IPS-NIHi11 (cell line): ENCODE results near the gene MTHFD1.

Experiments
- DNase-seq: peaks from one replicate; pipeline ENCODE4 v3.0.0; 2012; ENCODE audit warnings: mixed read lengths, low spot score

Gene MTHFD1

DNA sequence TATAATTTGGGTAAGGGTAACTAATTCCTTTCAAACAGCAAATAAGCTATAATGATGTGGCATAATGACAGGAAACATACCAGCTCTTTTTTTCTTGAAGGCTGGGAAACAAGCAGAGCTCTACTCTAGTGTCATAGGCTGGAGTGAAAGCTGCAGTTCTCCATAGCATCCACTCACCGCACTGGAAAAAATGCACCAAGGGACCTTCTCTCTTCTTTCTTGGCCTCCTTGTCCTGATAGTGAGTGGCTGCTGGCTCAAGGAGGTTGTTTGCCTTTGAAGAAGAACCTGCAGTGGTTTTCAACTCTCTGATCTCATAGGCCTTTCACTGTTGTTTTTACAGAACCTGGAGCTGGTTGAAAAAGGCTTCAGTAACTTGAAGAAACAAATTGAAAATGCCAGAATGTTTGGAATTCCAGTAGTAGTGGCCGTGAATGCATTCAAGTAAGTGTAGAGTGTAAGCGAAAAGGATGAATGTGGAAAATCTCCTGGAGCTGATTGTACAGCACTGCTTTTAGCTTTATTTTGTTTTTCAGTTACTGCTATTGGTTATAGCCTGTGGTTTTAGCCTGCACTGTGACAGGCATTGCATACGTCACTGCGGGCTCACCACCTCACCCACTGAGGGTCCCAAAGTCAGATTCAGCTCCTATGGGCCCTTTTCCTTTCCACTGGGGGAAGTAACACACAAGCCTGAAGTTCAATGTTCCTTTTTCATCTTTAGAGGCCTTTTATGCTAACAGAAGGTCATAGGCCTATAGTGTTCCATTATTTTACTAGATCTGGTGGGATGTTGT lies 59.9 kb downstream of the MTHFD1 start:
- DNase-seq = no peak

DNA sequence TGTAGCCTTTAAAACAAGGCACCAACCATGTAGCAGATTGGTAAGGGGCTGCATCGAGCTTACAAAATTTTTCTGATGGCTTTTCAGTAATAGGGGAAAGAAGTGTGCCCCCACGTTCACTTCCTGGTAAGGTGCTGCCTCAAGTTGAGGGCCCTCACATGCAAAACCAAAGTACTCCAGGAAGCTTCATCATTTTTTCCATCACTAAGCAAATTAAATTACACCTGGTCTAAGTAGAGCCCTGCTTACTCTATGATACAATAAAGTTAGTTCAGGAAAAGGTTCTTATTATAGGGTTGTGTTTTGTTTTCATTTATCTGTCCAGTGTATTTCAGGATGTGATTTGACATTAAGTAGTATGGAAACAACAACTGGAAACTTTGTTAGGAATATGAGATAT lies 62.1 kb downstream of the MTHFD1 start:
- no peak for DNase-seq

DNA sequence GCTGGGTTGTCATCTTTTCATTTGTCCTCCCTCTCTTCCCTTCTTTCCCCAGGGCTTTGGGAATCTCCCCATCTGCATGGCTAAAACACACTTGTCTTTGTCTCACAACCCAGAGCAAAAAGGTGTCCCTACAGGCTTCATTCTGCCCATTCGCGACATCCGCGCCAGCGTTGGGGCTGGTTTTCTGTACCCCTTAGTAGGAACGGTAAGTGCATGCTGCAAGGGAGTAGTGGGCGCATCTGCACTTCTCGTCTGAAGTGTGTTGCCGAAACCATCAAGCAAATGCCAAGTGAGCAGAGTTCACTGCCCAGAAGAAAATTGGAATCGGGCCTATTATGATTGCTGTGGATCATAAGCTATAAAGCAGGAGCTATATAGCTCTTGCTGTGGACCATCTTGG lies 66.5 kb downstream of the MTHFD1 start:
- no peak for DNase-seq

DNA sequence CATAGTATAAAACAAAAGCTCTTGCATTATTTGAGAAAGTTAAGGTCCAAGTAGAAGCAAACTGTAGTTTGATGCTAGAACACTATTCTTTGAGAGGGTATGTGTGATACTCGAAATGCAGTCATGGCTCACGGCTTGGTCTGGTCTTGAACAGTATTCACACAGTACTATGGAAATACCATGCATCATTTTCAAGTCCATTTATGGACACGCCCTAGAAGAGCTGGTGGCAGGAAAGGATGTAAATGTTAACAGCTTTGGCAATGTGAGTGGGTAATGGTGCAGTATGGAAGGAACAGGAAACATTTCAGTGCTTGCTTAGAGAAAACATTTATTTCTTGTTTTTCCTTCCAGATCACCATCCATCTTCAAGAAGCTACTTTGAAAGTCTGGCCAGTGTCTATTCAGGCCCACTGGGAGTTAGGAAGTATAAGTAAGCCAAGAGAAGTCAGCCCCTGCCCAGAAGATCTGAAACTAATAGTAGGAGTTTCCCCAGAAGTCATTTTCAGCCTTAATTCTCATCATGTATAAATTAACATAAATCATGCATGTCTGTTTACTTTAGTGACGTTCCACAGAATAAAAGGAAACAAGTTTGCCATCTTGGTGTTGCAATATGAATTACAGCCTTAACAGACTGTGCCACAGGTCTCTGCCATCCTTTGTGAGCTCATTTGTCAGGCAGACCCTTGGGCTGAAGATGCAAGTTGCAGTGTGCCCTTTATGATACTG lies 71.4 kb downstream of the MTHFD1 start:
- DNase-seq = no peak

- no peak for DNase-seq
Observed at GRCh38 chr14:64461221-64461620, 73.1 kb downstream of the MTHFD1 start.

DNA sequence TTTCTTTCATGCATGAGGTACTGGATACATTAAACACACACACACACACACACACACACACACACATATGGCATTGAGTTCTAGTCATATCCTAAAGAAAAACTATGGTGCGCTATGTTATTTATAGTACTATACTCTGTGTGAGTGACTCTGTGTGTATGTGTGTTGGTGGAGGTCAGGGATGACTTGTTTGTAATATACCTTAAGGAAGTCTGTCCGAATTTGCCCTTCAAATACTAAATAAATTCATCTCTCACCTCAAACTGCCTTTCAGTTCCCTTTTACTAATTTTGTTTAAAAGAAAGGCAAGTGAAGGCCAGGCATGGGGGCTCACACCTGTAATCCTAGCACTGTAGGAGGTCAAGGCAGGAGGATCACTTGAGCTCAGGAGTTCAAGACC lies 75.0 kb downstream of the MTHFD1 start:
- DNase-seq = no peak

DNA sequence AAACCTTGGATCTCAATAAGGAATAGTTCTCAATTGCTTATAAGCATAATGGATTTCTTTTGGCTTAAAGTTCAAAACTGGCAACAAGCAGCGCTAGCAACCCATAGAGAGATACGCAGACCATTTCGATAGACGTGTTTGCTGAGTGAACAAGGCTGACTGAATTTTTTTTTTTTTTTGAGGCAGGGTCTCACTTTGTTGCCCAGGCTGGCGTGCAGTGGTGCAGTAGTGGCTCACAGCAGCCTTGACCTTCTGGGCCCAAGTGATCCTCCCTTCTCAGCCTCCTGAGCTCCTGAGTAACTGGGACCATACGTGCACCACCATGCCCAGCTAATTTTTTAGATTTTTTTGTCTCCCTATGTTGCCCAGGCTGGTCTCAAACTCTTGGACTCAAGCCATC lies 75.7 kb downstream of the MTHFD1 start:
- no peak for DNase-seq

- peak; percentile 41 for DNase-seq
Observed at GRCh38 chr14:64464651-64465050, 76.5 kb downstream of the MTHFD1 start.

DNA sequence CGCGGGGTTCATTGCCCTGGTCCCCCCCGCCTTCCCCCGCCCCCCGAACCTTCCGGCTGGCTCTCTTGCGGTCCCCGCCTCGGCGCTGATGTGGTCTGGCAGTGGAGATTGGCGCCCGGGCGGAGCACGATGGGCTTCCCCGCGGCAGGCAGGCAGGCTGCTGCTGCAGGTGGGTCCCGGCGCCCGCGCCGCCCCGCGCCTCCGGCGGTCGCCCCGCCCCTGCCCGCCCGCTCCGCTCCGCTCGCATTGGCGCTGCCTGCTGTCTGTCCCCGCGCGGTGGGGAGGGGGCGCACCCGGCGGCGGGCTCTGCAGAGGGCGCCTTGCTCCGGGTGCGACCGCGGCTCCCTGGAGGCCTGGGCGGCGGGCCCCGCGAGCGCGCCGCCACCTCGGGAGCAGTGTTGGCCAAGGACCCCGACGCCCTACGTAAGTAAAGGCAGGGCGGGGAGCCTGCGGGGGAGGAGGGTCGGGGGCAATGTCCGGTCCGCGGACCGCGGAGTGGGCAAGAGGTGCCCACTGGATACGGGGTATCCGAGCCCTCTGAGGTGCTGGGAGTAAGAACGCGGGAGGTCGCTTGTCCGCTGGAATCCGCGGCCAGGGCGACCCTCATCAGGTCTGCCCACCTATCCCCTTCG lies 77.2 kb downstream of the MTHFD1 start, which contains the start of gene AKAP5:
Gene AKAP5 (plus strand): TSS at position 309 of the 632 bp plus-strand sequence. CDS start 2,896 bp downstream, outside the sequence.
- DNase-seq = peak; percentile 94

DNA sequence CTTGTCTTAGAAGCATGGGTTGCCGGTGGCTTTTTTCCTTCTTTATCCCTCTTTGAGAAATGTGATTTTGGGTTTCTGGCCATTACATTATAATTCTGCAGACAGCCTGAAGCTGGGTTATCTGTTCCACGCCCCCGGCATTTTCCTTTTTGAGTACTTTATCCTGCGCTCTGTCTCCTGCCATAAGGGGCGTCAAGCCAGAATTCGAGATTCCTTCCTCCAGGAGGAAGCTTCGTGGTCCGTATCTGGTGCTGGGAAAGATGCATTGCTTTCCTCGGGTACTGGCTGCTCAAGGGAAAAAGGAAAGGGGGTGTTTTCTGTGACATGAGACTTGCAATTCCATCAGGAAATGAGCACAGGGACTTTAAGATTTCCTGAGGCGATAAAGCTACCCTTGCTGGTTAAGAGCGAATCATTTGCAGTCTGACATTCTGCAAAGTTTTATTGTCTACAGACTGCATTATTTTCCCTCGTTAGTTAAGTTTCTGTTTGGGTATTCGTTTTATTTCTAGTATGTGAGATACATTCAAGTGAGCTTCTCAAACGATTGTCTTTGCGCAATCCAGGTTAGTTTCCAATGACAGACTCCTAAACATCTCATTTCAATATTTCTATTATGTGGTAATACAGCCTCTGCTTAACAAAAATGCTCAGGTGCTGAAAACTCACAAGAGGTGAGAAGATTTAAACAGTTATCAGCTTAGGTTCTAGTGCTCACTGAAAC lies 77.8 kb downstream of the MTHFD1 start:
- peak; percentile 61 for DNase-seq

GRCh38 chr14:64467101-64467500 lies 78.9 kb downstream of the MTHFD1 start:
- no peak for DNase-seq

DNA sequence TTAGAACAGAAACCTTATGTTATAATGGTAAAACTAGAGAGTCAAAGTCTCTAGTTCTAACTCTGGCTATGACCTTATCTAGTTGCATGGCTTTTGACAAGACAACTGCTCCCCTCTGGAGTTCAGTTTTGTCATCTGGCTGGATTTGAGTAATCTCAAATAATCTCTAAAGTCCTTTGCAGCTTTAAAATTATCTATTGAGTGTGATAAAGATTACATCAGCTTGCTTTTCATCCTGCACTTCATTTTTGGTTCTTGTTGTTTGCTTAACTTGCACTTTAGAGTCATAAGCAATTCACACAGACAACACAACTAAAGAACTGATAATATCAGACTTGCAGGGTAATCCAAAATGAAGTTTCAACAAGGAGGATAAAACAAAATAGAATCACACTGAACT lies 79.4 kb downstream of the MTHFD1 start:
- DNase-seq = no peak

GRCh38 chr14:64468451-64468850 lies 80.3 kb downstream of the MTHFD1 start:
- no peak for DNase-seq

- DNase-seq = no peak
Observed at GRCh38 chr14:64474041-64474440, 85.9 kb downstream of the MTHFD1 start.

DNA sequence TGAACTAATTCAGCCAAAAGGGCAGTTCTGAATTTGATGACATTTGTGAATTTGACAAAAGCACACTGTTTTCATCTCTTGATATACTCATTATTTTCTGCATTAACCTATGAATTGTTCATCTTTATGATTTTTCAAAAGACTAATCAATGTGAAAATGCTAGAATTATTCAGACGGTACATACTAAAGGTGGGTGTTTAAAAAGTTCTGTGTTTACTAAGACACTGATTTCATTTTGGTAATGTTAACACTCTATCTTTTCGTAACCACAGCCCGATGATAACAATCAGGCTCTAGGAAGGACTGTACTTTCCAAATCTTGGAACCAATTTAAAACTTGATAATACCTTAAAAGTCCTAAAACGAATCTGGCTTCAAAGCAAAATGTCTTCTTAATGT lies 86.5 kb downstream of the MTHFD1 start:
- DNase-seq = no peak

DNA sequence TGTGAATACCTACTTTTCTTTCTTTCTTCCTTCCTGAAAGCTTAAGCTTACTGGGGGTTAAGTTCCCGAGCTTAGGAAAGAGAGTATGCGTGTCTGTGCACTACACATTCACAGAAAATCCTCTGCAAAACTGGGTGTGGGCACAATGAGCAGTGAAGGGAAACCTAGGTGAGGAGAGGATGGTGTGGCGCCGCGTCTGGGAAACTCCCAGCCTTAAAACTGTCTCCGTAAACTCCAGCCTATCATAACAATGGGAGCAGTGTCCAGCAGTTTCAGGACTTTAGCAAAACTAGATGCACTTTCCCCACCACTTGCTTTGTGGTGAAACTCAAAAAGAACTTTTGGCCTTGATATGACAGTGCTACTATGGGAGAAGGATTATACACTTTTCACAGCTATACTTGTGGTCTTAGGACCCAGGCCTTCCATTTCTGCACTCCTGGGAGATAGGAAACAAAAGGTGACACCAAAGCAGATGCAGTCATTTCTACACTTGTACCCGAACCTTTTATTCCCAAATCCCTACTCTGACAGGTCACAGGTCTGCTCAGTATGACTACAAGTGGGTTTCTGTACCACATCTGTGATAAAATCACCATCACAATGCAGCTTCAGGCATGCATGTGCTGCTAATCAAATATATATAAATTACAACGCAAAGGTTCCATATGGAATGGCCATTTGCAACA lies 87.6 kb downstream of the MTHFD1 start:
- no peak for DNase-seq

GRCh38 chr14:64476438-64476837 lies 88.3 kb downstream of the MTHFD1 start:
- no peak for DNase-seq

DNA sequence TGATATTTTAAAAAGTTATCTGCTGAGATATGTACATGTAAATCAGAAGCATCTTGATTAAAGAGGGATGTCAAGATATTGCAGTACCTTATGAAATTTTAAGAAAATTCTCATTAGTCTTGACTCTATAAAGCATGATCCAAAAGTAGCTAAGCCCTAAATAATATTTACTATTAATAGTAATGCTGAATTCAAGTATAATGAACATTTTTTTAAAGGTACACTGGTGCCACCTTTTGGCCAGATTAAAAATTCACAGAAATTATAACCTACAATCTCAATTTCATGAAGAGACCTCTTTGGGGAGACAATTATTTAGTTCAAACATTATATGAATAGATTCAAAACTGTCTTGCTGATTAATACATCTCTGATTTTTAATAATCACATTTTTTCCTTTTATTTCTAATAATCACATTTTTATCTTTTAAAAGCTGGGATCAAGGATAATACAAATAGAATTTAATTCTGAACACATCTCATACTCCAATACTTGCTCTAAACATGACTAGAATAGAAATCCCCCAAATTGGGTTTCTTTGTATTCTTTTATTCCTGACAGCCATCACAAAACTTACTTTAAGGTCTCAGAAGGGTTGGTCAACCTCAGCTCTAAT lies 90.6 kb downstream of the MTHFD1 start:
- no peak for DNase-seq

DNA sequence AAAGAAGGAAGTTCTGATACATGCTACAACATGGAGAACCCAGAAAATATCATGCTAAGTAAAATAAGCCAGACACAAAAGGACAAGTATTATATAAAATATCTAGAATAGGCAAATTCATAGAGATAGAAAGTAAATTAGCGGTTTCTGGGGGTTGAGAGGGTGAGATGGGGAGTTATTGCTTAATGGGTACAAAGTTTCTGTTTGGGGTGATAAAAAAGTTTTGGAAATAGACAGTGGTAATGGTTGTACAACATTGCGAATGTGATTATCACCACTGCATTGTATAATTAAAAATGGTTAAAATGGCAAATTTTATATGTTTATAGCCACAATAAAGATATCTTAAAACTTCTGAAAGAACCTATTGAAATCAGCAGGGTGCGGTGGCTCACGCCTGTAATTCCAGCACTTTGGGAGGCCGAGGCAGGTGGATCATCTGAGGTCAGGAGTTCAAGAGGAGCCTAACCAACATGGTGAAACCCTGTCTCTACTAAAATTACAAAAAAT lies 100.5 kb downstream of the MTHFD1 start:
- no peak for DNase-seq

GRCh38 chr14:64491637-64492036 lies 103.5 kb downstream of the MTHFD1 start:
- no peak for DNase-seq

- DNase-seq = no peak
Observed at GRCh38 chr14:64493455-64493854, 105.3 kb downstream of the MTHFD1 start.
